SK-N-SH treated with all-trans-retinoic acid at 6 μM for 48 hours (cell line): ENCODE measurements around the gene DDX54.

ENCODE experiments used
- ATAC-seq: fragments of 200-7000 bp; cut with Tn5 transposase; 3 replicates; pipeline ENCODE4 v1.9.1; 2020; ENCODE audit warnings: mild to moderate bottlenecking, moderate library complexity
- ARNTL ChIP-seq: fragments of 450-650 bp; formaldehyde crosslinking; IDR thresholded peaks from 2 replicates; pipeline ENCODE4 v1.5.0; 2020; ENCODE audit warnings: low read depth, mild to moderate bottlenecking, moderate library complexity, borderline replicate concordance
- BACH2 ChIP-seq: fragments of 250-450 bp; sonication (Bioruptor Pico); IDR thresholded peaks from 2 replicates; pipeline ENCODE4 v1.9.0; 2021; ENCODE audit warnings: mild to moderate bottlenecking, borderline replicate concordance
- CREB5 ChIP-seq: fragments of 250-450 bp; sonication (Bioruptor Pico); IDR thresholded peaks from 2 replicates; pipeline ENCODE4 v1.5.1; 2020; ENCODE audit warnings: low read depth, mild to moderate bottlenecking, moderate library complexity
- CSDC2 ChIP-seq: fragments of 250-450 bp; sonication (Bioruptor Pico); IDR thresholded peaks from 2 replicates; pipeline ENCODE4 v1.5.0; 2020; ENCODE audit warnings: mild to moderate bottlenecking, moderate library complexity
- ESRRG ChIP-seq: fragments of 250-450 bp; sonication (Bioruptor Pico); IDR thresholded peaks from 2 replicates; pipeline ENCODE4 v1.6.1; 2021; ENCODE audit warnings: mild to moderate bottlenecking
- GLIS3 ChIP-seq: fragments of 250-450 bp; sonication (Bioruptor Pico); IDR thresholded peaks from 2 replicates; pipeline ENCODE4 v1.5.0; 2020; ENCODE audit warnings: mild to moderate bottlenecking, moderate library complexity
- ISL1 ChIP-seq: fragments of 250-450 bp; sonication (Bioruptor Pico); IDR thresholded peaks from 2 replicates; pipeline ENCODE4 v2.1.2; 2022; ENCODE audit warnings: mild to moderate bottlenecking, moderate library complexity
- OSR1 ChIP-seq: fragments of 250-450 bp; sonication (Bioruptor Pico); IDR thresholded peaks from 2 replicates; pipeline ENCODE4 v1.8.0; 2022; ENCODE audit warnings: moderate library complexity, mild to moderate bottlenecking, inconsistent platforms
- PATZ1 ChIP-seq: fragments of 250-450 bp; sonication (Bioruptor Pico); IDR thresholded peaks from 2 replicates; pipeline ENCODE4 v1.8.0; 2020; ENCODE audit warnings: mild to moderate bottlenecking, moderate library complexity, borderline replicate concordance
- POU6F1 ChIP-seq: fragments of 250-450 bp; sonication (Bioruptor Pico); IDR thresholded peaks from 2 replicates; pipeline ENCODE4 v1.8.0; 2021; ENCODE audit warnings: low read depth, mild to moderate bottlenecking, moderate library complexity, borderline replicate concordance
- RARB ChIP-seq: fragments of 250-450 bp; sonication (Bioruptor Pico); IDR thresholded peaks from 2 replicates; pipeline ENCODE4 v1.8.0; 2021; ENCODE audit warnings: mild to moderate bottlenecking, moderate library complexity
- SNAI2 ChIP-seq: fragments of 250-450 bp; sonication (Bioruptor Pico); IDR thresholded peaks from 2 replicates; pipeline ENCODE4 v1.5.0; 2020; ENCODE audit warnings: mild to moderate bottlenecking, moderate library complexity
- TCF4 ChIP-seq: fragments of 250-450 bp; sonication (Bioruptor Pico); IDR thresholded peaks from 2 replicates; pipeline ENCODE4 v1.8.0; 2021; ENCODE audit warnings: mild to moderate bottlenecking, moderate library complexity, borderline replicate concordance
- TOX ChIP-seq: fragments of 250-450 bp; sonication (Bioruptor Pico); IDR thresholded peaks from 2 replicates; pipeline ENCODE4 v1.8.0; 2021; ENCODE audit warnings: mild to moderate bottlenecking, moderate library complexity, borderline replicate concordance
- TSHZ2 ChIP-seq: fragments of 250-450 bp; sonication (Bioruptor Pico); IDR thresholded peaks from 2 replicates; pipeline ENCODE4 v1.5.0; 2020; ENCODE audit warnings: mild to moderate bottlenecking, moderate library complexity
- ZC3H10 ChIP-seq: fragments of 250-450 bp; sonication (Bioruptor Pico); IDR thresholded peaks from 2 replicates; pipeline ENCODE4 v1.5.1; 2021; ENCODE audit warnings: mild to moderate bottlenecking, moderate library complexity
- ZFP3 ChIP-seq: fragments of 250-450 bp; sonication (Bioruptor Pico); IDR thresholded peaks from 2 replicates; pipeline ENCODE4 v1.5.0; 2020; ENCODE audit warnings: mild to moderate bottlenecking, moderate library complexity
- ZFP30 ChIP-seq: fragments of 450-650 bp; formaldehyde crosslinking; IDR thresholded peaks from 2 replicates; pipeline ENCODE4 v1.5.0; 2022; ENCODE audit warnings: mild to moderate bottlenecking, moderate library complexity
- ZNF565 ChIP-seq: fragments of 450-650 bp; formaldehyde crosslinking; conservative IDR thresholded peaks from 2 replicates; pipeline ENCODE4 v1.5.0; 2020; ENCODE audit warnings: low read depth, mild to moderate bottlenecking, moderate library complexity
- ZNF70 ChIP-seq: fragments of 450-650 bp; formaldehyde crosslinking; IDR thresholded peaks from 2 replicates; pipeline ENCODE4 v1.5.0; 2020; ENCODE audit warnings: mild to moderate bottlenecking, moderate library complexity
- ZNF8 ChIP-seq: fragments of 450-650 bp; formaldehyde crosslinking; IDR thresholded peaks from 2 replicates; pipeline ENCODE4 v1.5.0; 2020; ENCODE audit warnings: mild to moderate bottlenecking, moderate library complexity

The DDX54 gene

GRCh38 chr12:113226696-113227568 lies 41.7 kb upstream of the DDX54 start:
- no peak for TF ChIP-seq OSR1 (CRISPR knock-in tag)
- TF ChIP-seq ISL1 (CRISPR knock-in tag) = no peak
- TF ChIP-seq TSHZ2 (CRISPR knock-in tag) = no peak
- TF ChIP-seq ARNTL (CRISPR knock-in tag) = no peak
- TF ChIP-seq RARB (CRISPR knock-in tag) = no peak
- no peak for TF ChIP-seq ZNF8
- no peak for TF ChIP-seq ZNF70 (CRISPR knock-in tag)
- TF ChIP-seq ZFP3 (CRISPR knock-in tag) = no peak
- no peak for TF ChIP-seq TCF4 (CRISPR knock-in tag)
- TF ChIP-seq CSDC2 (CRISPR knock-in tag) = no peak
- TF ChIP-seq GLIS3 (CRISPR knock-in tag) = no peak
- no peak for TF ChIP-seq BACH2 (CRISPR knock-in tag)
- no peak for TF ChIP-seq ZNF565 (CRISPR knock-in tag)
- TF ChIP-seq CREB5 (CRISPR knock-in tag) = no peak
- TF ChIP-seq SNAI2 (CRISPR knock-in tag) = no peak
- TF ChIP-seq ESRRG = no peak
- no peak for TF ChIP-seq ZFP30 (CRISPR knock-in tag)
- TF ChIP-seq, all 23 proteins: peak for 0
- no peak for ATAC-seq

- ATAC-seq = no peak
Observed at GRCh38 chr12:113224955-113225354, 39.7 kb upstream of the DDX54 start.

More at GRCh38 chr12:113224955-113225354, 39.7 kb upstream of the DDX54 start:
- TF ChIP-seq TOX = no peak
- no peak for TF ChIP-seq POU6F1 (CRISPR knock-in tag)
- no peak for TF ChIP-seq BACH2 (CRISPR knock-in tag)
- TF ChIP-seq ZC3H10 (CRISPR knock-in tag) = no peak
- no peak for TF ChIP-seq ZNF8
- TF ChIP-seq PATZ1 (CRISPR knock-in tag) = no peak
- no peak for TF ChIP-seq CREB5 (CRISPR knock-in tag)
- TF ChIP-seq OSR1 (CRISPR knock-in tag) = no peak
- TF ChIP-seq GLIS3 (CRISPR knock-in tag) = no peak
- TF ChIP-seq SNAI2 (CRISPR knock-in tag) = no peak
- no peak for TF ChIP-seq ZNF70 (CRISPR knock-in tag)
- no peak for TF ChIP-seq ZFP3 (CRISPR knock-in tag)
- TF ChIP-seq ZNF565 (CRISPR knock-in tag) = no peak
- no peak for TF ChIP-seq TSHZ2 (CRISPR knock-in tag)
